Left kidney (tissue), 8 donors: ENCODE measurements around the gene SLC7A8. TPM values are rescaled to one million over a fixed set of nuclear protein-coding genes. Genes with fewer than 3 reads are reported as not detected.
"Not testable (repeated sequence)": the region's sequence is repeated elsewhere in the genome, so short reads cannot be mapped to it uniquely, and the experiment has no call there.

ENCODE experiments used
- DNase-seq: peaks from one replicate; pipeline ENCODE4 v3.0.0-alpha.2; 2013
- long read RNA-seq, 8 donors: transcript quantifications; one replicate each; lab custom pipeline, GENCODE V29; 2026
- polyA plus RNA-seq: library from polyadenylated mRNA; unstranded; fragments of 120-200 nt; gene quantifications from one replicate; pipeline ENCODE4 v1.2.1, GENCODE V29; 2013; ENCODE audit not compliant: insufficient read length

The SLC7A8 gene
- 92.4 TPM for polyA plus RNA-seq
- long read RNA-seq, donor 1, full-length matches to known transcripts = 24 of 96 reads
- long read RNA-seq, donor 1, partial matches to known transcripts = 72 of 96 reads
- long read RNA-seq, donor 1, other reads (novel, unspliced or antisense) = 0 of 96 reads
- long read RNA-seq, donor 2, full-length matches to known transcripts = 19 of 50 reads
- long read RNA-seq, donor 2, partial matches to known transcripts = 31 of 50 reads
- long read RNA-seq, donor 2, other reads (novel, unspliced or antisense) = 0 of 50 reads
- long read RNA-seq, donor 3, full-length matches to known transcripts = 20 of 69 reads
- long read RNA-seq, donor 3, partial matches to known transcripts = 49 of 69 reads
- long read RNA-seq, donor 3, other reads (novel, unspliced or antisense) = 0 of 69 reads
- long read RNA-seq, donor 4, partial matches to known transcripts = 0 of 1 reads
- long read RNA-seq, donor 4, other reads (novel, unspliced or antisense) = 0 of 1 reads
- long read RNA-seq, donor 5, full-length matches to known transcripts = 15 of 15 reads
- long read RNA-seq, donor 5, partial matches to known transcripts = 0 of 15 reads
- long read RNA-seq, donor 5, other reads (novel, unspliced or antisense) = 0 of 15 reads
- long read RNA-seq, donor 6, full-length matches to known transcripts = 12 of 23 reads
- long read RNA-seq, donor 6, partial matches to known transcripts = 11 of 23 reads
- long read RNA-seq, donor 6, other reads (novel, unspliced or antisense) = 0 of 23 reads
- long read RNA-seq, donor 7, full-length matches to known transcripts = 18 of 40 reads
- long read RNA-seq, donor 7, partial matches to known transcripts = 22 of 40 reads
- long read RNA-seq, donor 7, other reads (novel, unspliced or antisense) = 0 of 40 reads
- long read RNA-seq, donor 8, full-length matches to known transcripts = 5 of 15 reads
- long read RNA-seq, donor 8, partial matches to known transcripts = 10 of 15 reads
- long read RNA-seq, donor 8, other reads (novel, unspliced or antisense) = 0 of 15 reads

DNA sequence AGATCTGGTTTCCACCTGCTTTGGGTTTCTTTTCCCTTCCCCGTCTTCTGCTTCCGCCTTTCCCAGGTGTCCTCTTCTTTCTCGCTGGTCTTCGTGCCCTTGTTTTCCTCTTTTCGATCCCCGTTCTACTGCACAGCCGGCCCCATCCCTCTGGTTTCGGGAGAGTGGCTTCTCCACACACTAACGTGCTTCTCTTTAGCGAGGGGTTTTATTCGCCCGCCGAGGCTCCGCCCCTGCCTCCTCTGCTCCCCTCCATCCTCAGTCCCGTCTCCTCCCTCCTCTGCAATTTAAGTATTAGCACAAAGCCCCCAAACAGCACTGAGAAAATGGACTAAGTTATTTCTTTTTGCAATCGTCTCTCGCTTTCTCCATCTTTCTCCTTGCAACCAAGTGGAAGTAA, at the start of gene SLC7A8:
TSS of gene SLC7A8 (minus strand) at position 182 of the 400 bp plus-strand sequence. CDS start 746 bp downstream, outside the sequence.
- DNase-seq = peak; percentile 60

DNA sequence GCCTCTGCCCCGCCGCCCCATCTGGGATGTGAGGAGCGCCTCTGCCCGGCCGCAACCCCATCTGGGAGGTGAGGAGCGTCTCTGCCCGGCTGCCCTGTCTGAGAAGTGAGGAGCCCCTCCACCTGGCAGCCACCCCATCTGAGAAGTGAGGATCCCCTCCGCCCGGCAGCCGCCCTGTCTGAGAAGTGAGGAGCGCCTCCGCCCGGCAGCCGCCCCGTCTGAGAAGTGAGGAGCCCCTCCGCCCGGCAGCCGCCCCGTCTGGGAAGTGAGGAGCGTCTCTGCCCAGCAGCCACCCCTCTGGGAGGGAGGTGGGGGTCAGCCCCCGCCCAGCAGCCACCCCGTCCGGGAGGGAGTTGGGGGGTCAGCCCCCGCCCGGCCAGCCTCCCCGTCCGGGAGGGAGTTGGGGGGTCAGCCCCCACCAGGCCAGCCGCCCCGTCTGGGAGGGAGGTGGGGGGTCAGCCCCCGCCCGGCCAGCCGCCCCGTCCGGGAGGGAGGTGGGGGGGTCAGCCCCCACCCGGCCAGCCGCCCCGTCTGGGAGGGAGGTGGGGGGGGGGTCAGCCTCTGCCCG, 48.9 kb upstream of the SLC7A8 start:
- DNase-seq = not testable (repeated sequence)

DNA sequence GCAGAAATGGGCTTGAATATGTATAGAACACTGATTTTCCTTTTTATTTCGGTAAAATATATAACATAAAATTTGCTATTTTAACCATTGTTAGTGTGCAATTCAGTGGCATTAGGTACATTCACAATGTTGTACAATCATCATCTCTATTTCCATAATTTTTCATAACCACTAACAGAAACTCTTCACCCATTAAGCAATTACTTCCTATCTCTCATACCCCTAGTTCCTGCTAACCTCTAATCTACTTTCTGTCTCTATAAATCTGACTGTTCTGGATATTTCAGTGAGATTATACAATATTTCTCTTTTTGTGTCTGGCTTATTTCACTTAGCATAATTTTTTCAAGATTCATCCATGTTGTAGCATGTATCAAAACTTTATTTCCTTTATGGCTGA, 45.4 kb upstream of the SLC7A8 start:
- DNase-seq = no peak

DNA sequence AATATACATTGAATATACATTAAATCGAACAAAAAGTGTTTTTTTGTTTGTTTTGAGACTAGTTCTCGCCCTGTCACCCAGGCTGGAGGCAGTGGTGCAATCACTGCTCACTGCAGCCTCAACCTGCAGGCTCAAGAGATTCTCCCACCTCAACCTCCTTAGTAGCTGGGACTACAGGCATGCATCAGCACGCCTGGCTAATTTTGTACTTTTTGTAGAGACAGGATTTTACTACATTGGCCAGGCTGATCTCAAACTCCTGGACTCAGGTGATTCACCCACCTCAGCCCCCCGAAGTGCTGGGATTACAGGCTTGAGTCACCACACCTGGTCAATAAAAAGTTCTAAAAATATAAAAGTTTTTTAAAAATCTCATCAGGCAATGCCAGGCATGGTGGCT, 44.1 kb upstream of the SLC7A8 start:
- no peak for DNase-seq

DNA sequence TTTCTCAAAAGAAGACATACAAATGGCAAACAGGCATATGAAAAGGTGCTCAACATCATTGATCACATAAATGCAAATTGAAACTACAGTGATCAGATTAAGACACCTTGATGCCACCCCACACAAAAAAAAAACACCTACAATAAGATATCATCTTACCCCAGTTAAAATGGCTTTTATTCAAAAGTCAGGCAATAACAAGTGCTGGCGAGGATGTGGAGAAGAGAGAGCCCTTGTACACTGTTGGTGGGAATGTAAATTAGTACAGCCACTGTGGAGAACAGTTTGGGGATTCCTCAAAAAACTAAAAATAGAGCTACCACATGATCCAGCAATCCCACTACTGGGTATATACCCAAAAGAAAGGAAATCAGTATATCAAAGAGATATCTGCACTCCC, 41.5 kb upstream of the SLC7A8 start:
- DNase-seq = not testable (repeated sequence)

DNA sequence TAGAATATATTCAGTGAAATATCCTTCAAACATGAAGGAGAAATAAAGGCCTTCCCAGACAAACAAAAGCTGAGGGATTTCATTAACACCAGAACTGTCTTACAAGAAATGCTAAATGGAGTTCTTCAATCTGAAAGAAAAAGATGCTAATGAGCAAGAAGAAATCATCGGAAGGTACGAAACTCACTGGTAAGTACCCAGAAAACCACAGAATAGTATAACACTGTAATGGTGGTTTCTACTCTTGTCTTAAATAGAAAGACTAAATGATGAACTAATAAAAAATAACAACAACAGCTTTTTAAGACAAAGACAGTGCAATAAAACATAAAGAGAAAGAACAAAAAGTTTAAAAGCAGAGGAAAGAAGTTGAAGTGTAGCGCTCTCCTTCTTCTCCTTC, 35.6 kb upstream of the SLC7A8 start:
- DNase-seq = no peak

DNA sequence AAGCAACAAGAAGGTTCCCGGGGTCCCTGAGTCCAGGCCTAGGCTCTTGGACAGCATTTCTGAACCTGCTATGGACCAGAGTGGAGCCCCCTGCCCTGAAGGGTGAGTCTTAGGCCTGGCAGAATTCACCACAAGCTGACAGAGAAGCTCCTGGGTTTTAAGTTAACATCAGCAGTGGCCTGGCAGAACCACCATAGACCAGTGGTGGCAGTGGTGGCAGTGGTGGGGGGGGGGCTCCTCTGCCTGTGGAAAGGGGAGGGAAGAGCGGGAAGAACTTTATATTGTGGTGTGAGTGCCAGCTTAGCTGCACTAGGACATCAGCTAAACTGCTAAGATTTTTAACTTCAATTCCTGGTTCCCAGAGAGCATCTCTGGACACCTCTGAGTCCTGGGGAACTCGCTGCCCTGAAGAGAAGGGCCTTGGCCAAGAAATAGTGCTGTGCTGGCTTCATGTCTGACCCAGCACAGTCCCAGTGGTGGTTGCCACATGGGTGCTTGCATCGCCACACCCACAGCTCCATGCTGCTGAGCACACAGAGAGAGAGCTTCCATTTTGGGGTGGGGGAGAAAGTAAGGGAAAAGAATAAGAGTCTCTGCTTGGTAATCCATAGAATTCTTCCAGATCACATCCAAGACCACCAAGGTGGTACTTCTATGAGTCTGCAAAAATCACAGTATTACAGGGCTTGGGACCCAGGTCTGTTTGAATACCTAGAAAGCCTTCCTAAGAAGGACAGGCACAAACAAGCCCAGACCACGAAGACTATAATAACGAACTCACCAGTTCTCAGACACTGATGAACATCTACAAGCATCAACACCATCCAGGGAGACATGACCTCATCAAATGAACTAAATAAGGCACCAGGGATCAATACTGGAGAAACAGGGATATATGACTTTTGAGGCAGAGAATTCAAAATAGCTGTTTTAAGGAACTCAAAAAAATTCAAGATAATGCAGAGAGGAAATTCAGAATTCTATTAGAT, 33.9 kb upstream of the SLC7A8 start:
- DNase-seq = no peak

DNA sequence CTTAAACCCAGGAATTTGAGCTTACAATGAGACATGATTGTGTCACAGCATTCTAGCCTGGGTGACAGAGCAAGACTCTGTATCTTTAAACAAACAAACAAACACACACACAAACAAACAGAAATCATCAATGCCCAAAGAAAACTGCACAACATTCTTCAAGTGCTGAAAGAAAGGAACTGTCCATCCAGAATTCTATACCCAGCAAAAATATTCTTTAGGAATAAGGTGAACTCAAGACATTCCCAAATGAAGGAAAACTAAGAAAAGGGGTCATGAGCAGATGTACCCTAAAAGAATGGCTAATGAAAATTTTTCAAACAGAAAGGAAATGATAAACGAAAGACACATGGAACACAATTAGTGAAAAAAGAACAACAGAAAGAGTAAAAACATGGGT, 32.0 kb upstream of the SLC7A8 start:
- DNase-seq = no peak

DNA sequence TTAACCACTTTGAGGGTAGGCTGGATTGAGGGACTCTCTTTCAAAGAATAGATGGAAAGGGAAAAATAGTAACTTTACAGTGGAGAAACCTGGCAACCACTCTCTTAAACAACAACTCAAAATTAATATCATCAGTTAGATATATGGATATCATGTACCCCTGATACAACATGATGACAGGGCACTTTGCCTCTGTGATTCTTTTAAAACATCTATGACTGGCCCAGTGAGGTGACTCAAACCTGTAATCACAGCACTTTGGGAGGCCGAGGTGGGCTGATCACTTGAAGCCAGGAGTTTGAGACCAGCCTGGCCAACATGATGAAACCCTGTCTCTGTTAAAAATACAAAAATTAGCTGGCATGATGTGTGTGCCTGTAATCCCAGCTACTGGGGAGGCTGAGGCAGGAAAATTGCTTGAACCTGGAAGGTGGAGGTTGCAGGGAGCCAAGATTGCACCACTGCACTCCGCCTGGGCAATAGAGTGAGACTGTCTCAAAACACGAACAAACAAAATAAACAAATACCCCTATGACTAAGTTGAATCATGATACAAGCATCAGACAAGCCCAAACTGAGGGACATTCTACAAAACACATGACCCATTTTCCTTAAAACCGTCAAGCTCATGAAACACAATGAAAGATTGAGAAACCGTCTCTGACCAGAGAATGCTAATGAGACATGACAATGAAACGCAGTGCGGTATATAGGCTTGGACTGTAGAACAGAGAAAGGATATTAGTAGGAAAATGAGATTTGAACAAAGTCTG, 26.4 kb upstream of the SLC7A8 start:
- no peak for DNase-seq

DNA sequence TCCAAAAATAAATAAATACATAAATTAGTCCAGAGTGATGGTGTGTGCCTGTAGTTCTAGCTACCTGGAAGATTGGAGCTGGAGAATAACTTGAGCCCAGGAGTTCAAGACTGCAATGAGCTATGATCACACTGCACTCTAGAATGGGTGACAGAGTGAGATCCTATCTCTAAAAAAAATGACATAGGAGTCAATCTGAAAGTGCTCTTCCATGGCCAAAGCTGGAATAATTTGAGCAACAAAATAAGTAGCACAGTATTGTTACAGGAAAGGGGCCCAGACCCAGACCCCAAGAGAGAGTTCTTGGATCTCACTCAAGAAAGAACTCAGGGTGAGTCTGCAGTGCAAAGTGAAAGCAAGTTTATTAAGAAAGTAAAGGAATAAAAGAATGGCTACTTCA, 24.9 kb upstream of the SLC7A8 start:
- no peak for DNase-seq

DNA sequence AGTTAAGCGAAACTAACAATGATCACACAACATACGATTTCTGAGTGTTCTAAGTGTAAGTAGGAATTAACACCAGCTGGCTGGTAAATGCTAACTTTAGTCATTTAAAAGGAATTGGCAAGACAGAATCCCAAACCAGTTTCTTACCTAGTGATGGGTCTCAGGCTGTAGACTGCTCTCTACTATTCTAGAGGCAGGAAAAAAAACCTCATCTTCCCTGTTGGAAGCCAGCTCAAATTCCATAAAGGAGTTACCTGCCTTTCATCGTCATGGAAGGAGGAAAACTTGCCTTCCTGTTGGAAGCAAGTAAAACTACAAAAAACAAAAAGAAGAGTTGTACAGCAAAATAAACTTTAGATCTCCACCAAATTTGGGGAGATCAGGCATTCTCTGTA, 23.7 kb upstream of the SLC7A8 start:
- no peak for DNase-seq

DNA sequence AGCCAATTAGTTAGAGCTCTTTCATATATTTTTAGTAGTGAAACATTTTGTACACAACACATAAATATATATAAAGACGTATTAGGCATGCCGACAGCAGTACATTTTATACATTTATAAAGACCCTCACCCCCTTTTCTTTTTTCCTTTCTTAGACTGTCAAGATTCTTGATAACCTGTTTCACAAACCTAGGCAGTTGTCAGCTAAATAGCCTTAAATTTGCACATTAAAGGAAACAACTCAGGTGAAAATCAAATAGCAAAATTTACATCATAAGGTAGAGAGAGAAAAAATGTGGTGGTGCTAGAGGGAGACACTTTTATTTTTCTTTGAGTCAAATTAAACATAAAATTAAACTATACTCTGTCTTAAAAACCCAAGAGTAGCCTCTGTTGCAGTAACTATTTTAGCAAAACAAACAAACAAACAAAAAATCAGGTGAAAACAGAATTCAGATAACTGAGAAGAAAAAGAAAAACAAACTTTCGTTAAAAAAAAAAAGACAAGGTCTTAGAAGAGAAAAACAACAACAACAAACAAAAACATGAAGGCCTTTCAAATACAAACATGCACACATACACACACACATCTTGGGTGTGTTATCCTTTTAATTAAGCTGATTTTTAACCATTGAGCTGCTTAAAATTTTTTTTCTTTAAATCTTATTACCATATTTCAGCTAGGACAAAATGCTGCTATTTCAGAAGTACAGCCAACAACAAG, 23.1 kb upstream of the SLC7A8 start:
- no peak for DNase-seq

DNA sequence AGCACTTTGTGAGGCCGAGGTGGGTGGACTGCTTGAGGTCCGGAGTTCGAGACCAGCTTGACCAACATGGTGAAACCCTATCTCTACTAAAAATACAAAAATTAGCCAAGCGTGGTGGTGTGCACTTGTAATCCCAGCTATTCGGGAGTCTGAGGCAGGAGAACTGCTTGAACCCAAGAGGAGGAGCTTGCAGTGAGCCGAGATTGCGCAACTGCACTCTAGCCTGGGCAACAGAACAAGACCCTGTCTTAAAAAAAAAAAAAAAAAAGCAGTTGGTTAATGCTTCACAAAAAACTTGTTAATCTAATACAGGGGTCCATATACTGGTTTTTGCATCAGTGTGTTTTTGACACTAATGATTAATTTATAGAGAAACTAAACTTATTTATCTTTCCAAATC, 18.5 kb upstream of the SLC7A8 start:
- DNase-seq = no peak

DNA sequence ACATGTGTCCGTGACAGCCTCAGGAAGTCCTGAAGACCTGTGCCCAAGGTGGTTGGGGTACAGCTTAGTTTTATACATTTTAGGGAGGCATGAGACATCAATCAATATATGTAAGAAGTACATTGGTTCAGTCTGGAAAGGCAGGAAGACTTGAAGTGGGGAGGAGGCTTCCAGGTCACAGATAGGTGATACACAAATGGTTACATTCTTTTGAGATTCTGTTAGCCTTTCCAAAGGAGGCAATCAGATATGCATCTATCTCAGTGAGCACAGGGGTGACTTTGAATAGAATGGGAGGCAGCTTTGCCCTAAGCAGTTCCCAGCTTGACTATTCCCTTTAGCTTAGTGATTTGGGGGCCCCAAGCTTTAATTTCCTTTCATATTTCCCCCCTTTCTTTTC, 15.7 kb upstream of the SLC7A8 start:
- not testable (repeated sequence) for DNase-seq

DNA sequence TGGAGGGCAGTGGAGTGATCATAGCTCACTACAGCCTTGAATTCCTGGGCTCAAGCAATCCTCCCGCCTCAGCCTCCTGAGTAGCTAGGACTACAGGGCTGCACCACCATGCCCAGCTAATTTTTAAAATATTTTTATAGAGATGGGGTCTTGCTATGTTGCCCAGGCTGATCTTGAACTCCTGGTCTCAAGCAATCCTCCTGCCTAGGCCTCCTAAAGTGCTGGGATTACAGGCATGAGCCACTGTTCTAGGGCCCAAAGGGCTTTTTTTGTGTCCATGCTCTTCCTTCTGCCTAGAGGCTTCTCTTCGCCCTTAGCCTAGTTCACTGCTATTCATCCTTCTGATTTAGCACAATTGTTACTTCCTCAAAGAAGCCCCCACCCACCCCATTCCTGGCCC, 13.0 kb upstream of the SLC7A8 start:
- not testable (repeated sequence) for DNase-seq

DNA sequence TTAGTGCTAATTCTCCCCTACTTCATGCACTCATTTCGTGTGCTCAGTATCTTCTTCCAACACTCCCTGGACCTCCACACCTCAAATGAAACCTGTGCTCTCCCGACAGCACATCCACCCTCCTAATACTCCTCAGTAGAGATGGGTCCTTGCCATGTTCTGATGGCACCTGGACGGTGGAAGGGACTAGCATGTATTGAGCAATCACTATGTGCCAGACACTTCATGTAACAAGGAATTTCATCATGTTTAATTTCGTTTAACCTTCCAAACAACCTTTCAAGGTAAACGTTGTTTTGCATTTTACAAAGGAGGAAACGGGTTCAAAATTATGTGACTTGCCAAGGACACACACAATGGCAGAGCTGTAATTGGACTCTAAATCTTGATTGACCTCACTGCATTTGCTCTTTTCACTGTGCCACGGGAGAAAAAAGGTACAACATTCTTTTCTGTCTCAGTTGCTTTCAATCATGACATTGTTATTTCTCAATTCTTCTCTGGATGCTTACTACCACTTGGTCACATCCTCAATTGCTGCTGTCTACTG, 12.2 kb upstream of the SLC7A8 start:
- no peak for DNase-seq

DNA sequence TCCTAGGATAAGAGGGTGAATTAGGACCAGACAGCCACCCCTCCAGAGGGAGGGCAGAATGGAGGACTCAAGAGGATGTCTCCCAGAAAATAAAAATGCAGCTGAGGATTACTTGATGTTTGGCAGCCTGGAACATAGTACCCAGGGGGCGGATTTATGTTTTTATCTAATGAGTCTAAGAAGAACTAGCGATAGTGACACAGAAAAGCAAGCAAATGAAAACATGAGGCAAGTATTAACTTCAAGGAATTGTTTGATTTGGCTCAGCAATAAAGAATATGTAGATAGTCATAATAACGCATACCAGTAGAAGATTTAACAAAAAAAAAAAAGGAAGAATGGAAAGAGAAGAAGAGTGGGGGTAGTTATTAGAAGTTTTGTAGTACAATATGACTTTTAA, 10.0 kb upstream of the SLC7A8 start:
- no peak for DNase-seq

DNA sequence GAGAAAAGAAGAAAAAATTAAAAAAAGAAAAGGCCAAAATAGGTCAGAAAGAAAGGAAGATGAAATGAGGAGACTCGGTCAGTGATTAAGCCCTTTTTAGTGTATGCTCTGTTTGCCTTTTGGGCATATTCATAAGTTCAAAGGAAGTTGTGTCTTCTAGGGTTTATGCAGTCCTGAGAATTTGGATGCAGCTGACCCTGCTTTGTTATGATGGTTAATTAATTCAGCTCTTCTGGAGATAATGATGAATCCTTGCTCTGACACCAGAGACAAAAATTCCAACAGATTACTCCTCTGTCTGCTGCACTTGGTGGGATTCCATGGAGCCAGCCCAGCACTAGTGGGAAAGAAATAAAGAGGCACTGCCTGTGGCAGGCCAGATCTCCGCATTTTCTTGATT, 4.5 kb upstream of the SLC7A8 start:
- DNase-seq = no peak

DNA sequence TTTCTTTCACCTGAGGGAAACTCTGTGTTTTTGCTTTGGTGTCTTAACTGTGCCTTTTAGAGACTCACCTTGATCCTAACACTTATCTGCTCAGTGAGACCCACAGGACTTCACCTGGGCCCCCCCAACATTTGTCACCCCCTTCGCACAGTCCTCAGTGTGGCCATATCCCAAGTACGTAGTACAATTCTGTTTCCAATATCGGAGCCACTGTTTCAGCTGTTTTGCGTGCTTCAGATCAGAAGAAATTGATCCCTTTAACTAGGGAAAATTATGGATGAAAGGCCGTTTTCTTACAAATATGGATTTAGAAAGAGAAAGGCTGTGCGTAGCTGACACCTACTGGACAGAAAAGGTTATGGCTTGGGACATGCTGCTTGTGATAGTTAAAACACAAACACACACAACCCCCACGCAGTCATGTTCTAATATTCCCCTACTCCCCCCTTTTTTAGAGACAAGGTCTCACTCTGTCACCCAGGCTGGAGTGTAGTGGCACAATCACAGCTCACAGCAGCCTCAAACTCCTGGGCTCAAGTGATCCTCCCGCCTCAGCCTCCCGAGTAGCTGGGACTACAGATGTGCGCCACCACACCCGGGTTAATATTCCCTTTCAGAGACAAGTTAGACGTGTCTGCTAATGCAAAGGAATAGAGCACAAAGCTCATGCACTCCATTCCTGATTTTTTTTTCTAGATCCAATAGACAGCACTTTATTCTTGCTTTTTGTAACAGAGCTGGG, 3.6 kb upstream of the SLC7A8 start:
- DNase-seq = peak; percentile 57
